ENCODE measurements around the gene SNED1. TPM values are rescaled to one million over a fixed set of nuclear protein-coding genes. Genes with fewer than 3 reads are reported as not detected.

SNED1 gene
- polyA plus RNA-seq, 1 donor from 2014 or later, result 0.32 TPM

- no peak overlapping the region for H3K27ac ChIP-seq (ENCODE audit: low read length)
- H3K9me2 ChIP-seq (ENCODE audit: insufficient read depth, low read length), result no peaks in the 10 kb centered on the region
- H3K27me3 ChIP-seq (ENCODE audit: insufficient read depth, low read depth, low read length), result no peaks in the 10 kb centered on the region
- H2AFZ ChIP-seq (ENCODE audit: low read depth, low read length), result no peak overlapping the region
- no peaks in the 10 kb centered on the region for H3F3A ChIP-seq (ENCODE audit: insufficient read depth, low read length, poor library complexity, severe bottlenecking)
- no peaks in the 10 kb centered on the region for H4K20me1 ChIP-seq (ENCODE audit: insufficient read depth)
- H3K9ac ChIP-seq (ENCODE audit: low read length), result no peak overlapping the region
- TF ChIP-seq EZH2 (IDR thresholded peaks at IDR 0.05; ENCODE audit: borderline replicate concordance, insufficient read depth, low read length, poor library complexity, severe bottlenecking) (no peak), SMC3 (conservative IDR thresholded peaks at IDR 0.05; ENCODE audit: poor library complexity) (no peak), RAD21 (conservative IDR thresholded peaks at IDR 0.05) (no peak)
- TF ChIP-seq, protein P1, sequence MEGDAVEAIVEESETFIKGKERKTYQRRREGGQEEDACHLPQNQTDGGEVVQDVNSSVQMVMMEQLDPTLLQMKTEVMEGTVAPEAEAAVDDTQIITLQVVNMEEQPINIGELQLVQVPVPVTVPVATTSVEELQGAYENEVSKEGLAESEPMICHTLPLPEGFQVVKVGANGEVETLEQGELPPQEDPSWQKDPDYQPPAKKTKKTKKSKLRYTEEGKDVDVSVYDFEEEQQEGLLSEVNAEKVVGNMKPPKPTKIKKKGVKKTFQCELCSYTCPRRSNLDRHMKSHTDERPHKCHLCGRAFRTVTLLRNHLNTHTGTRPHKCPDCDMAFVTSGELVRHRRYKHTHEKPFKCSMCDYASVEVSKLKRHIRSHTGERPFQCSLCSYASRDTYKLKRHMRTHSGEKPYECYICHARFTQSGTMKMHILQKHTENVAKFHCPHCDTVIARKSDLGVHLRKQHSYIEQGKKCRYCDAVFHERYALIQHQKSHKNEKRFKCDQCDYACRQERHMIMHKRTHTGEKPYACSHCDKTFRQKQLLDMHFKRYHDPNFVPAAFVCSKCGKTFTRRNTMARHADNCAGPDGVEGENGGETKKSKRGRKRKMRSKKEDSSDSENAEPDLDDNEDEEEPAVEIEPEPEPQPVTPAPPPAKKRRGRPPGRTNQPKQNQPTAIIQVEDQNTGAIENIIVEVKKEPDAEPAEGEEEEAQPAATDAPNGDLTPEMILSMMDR (IDR thresholded peaks at IDR 0.05; ENCODE audit: poor library complexity, severe bottlenecking), result no peak
- H3K4me3 ChIP-seq (ENCODE audit: low read length), result no peak overlapping the region
- no peaks in the 10 kb centered on the region for H3K9me3 ChIP-seq (ENCODE audit: low read length)
- no peaks in the 10 kb centered on the region for H3K36me3 ChIP-seq (ENCODE audit: insufficient read depth, low read length)
- H3K4me2 ChIP-seq (ENCODE audit: low read length), result no peak overlapping the region
- H3K79me2 ChIP-seq (replicated peaks; ENCODE audit: insufficient read depth, low read length), result no peaks in the 10 kb centered on the region
Measured at GRCh38 chr2:241109210-241110088, 111.0 kb downstream of the SNED1 start.

DNA sequence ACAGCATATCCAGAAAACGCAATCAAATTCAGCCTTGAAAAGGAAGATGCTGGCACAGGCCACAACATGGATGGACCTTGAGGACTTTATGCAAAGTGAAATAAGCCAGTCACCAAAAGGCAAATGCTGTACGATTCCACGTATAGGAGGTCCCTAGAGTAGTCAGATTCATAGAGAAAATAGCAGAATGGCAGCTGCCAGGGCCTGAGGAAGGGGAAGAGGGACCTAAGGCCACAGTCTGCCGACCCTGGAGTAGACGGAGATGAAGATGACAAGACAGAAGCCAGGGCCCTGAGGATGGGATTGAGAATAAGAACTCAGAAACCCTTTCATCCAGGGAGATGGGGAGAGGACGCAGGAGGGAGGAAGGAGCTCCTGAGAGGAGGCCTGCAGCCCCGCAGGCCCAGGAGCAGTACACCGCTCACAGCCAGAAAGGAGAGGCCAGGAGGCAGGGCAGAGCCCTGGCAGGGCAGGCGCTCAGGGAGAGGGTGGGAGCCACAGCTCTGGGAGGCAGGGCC is 111.7 kb downstream of the SNED1 start:
- no peaks in the 10 kb centered on the region for H3K79me2 ChIP-seq (replicated peaks; ENCODE audit: insufficient read depth, low read length)
- no peaks in the 10 kb centered on the region for H3K9me3 ChIP-seq (ENCODE audit: low read length)
- H3K9ac ChIP-seq (ENCODE audit: low read length), result no peak overlapping the region
- H2AFZ ChIP-seq (ENCODE audit: low read depth, low read length), result no peak overlapping the region
- TF ChIP-seq RAD21 (conservative IDR thresholded peaks at IDR 0.05), result no peak
- TF ChIP-seq, protein P2, sequence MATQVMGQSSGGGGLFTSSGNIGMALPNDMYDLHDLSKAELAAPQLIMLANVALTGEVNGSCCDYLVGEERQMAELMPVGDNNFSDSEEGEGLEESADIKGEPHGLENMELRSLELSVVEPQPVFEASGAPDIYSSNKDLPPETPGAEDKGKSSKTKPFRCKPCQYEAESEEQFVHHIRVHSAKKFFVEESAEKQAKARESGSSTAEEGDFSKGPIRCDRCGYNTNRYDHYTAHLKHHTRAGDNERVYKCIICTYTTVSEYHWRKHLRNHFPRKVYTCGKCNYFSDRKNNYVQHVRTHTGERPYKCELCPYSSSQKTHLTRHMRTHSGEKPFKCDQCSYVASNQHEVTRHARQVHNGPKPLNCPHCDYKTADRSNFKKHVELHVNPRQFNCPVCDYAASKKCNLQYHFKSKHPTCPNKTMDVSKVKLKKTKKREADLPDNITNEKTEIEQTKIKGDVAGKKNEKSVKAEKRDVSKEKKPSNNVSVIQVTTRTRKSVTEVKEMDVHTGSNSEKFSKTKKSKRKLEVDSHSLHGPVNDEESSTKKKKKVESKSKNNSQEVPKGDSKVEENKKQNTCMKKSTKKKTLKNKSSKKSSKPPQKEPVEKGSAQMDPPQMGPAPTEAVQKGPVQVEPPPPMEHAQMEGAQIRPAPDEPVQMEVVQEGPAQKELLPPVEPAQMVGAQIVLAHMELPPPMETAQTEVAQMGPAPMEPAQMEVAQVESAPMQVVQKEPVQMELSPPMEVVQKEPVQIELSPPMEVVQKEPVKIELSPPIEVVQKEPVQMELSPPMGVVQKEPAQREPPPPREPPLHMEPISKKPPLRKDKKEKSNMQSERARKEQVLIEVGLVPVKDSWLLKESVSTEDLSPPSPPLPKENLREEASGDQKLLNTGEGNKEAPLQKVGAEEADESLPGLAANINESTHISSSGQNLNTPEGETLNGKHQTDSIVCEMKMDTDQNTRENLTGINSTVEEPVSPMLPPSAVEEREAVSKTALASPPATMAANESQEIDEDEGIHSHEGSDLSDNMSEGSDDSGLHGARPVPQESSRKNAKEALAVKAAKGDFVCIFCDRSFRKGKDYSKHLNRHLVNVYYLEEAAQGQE (IDR thresholded peaks at IDR 0.05; ENCODE audit: borderline replicate concordance), result no peak
- TF ChIP-seq, protein P1 (IDR thresholded peaks at IDR 0.05; ENCODE audit: poor library complexity, severe bottlenecking), result no peak
- TF ChIP-seq MXI1 (conservative IDR thresholded peaks at IDR 0.05; ENCODE audit: poor library complexity, severe bottlenecking), result no peak
- no peak for TF ChIP-seq EP300 (conservative IDR thresholded peaks at IDR 0.05; ENCODE audit: poor library complexity, severe bottlenecking)
- no peak for TF ChIP-seq EZH2 (IDR thresholded peaks at IDR 0.05; ENCODE audit: borderline replicate concordance, insufficient read depth, low read length, poor library complexity, severe bottlenecking)
- no peak for TF ChIP-seq POLR2AphosphoS5 (IDR thresholded peaks at IDR 0.05)
- TF ChIP-seq TAF1 (IDR thresholded peaks at IDR 0.05; ENCODE audit: low read depth), result no peak
- TF ChIP-seq SMC3 (conservative IDR thresholded peaks at IDR 0.05; ENCODE audit: poor library complexity), result no peak
- no peak overlapping the region for H3K4me2 ChIP-seq (ENCODE audit: low read length)
- H3K27me3 ChIP-seq (ENCODE audit: insufficient read depth, low read depth, low read length), result no peaks in the 10 kb centered on the region
- no peak overlapping the region for H3K27ac ChIP-seq (ENCODE audit: low read length)
- H3K9me2 ChIP-seq (ENCODE audit: insufficient read depth, low read length), result no peaks in the 10 kb centered on the region
- H3K4me3 ChIP-seq (ENCODE audit: low read length), result no peak overlapping the region
- no peaks in the 10 kb centered on the region for H4K20me1 ChIP-seq (ENCODE audit: insufficient read depth)
- H3K36me3 ChIP-seq (ENCODE audit: insufficient read depth, low read length), result no peaks in the 10 kb centered on the region
- no peaks in the 10 kb centered on the region for H3F3A ChIP-seq (ENCODE audit: insufficient read depth, low read length, poor library complexity, severe bottlenecking)

Measured in neural cell (in vitro differentiated cells).